Vein endothelial cell (primary cell): ENCODE results near the gene AXIN1. TPM values are rescaled to one million over a fixed set of nuclear protein-coding genes. Genes with fewer than 3 reads are reported as not detected.

ENCODE experiments used
- total RNA-seq: library from RNA; depleted of rRNA; stranded (reverse); fragments of >200 nt; gene quantifications from 2 replicates; pipeline ENCODE4 v1.2.3, GENCODE V29; 2012

AXIN1 gene, protein sequence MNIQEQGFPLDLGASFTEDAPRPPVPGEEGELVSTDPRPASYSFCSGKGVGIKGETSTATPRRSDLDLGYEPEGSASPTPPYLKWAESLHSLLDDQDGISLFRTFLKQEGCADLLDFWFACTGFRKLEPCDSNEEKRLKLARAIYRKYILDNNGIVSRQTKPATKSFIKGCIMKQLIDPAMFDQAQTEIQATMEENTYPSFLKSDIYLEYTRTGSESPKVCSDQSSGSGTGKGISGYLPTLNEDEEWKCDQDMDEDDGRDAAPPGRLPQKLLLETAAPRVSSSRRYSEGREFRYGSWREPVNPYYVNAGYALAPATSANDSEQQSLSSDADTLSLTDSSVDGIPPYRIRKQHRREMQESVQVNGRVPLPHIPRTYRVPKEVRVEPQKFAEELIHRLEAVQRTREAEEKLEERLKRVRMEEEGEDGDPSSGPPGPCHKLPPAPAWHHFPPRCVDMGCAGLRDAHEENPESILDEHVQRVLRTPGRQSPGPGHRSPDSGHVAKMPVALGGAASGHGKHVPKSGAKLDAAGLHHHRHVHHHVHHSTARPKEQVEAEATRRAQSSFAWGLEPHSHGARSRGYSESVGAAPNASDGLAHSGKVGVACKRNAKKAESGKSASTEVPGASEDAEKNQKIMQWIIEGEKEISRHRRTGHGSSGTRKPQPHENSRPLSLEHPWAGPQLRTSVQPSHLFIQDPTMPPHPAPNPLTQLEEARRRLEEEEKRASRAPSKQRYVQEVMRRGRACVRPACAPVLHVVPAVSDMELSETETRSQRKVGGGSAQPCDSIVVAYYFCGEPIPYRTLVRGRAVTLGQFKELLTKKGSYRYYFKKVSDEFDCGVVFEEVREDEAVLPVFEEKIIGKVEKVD
- total RNA-seq: 23.2 and 25.1 TPM in 2 replicates

DNA sequence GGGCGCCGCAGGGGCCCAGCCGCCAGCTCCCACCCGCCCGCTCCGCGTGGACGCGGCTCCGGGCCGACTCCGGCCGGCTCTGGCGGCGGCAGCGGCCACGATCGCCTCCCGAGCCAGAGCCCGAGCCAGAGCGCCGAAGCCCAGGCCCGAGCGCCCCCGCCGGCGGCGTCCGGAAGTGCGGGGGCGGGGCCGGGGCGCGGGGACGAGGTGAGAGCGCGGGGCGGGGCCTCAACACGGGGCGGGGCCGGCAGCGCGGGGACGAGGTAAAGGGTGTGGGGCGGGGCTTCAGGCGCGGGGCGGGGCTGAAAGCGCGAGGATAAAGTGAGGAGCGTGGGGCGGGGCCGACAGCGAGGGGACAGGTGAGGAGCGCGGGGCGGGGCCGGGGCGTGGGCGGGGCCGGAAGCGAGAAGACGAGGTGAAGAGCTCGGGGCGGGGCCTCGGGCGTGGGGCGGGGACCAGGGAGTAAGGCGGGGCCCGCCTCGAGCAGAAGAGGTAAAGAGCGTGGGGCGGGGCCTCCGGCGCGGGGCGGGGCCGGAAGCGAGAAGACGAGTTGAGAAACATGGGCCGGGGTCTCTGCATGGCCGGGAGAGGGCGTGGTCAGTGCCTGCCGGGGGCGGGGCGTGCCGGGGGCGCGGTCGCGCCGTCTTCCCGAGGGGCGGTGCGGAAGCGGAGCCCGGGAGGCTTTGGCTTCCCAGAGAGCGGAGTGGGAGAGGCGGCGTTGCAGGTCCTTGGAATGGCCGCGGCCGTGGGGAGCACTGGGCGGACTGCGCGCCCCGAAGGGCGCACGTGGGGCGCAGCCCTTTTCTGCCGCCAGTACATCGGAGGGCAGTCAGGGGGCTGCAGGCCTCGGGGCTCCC is at the start of gene AXIN1:
AXIN1 (minus strand) TSS at position 177 of the 857 bp plus-strand sequence. CDS start 5,698 bp downstream, outside the sequence.

DNA sequence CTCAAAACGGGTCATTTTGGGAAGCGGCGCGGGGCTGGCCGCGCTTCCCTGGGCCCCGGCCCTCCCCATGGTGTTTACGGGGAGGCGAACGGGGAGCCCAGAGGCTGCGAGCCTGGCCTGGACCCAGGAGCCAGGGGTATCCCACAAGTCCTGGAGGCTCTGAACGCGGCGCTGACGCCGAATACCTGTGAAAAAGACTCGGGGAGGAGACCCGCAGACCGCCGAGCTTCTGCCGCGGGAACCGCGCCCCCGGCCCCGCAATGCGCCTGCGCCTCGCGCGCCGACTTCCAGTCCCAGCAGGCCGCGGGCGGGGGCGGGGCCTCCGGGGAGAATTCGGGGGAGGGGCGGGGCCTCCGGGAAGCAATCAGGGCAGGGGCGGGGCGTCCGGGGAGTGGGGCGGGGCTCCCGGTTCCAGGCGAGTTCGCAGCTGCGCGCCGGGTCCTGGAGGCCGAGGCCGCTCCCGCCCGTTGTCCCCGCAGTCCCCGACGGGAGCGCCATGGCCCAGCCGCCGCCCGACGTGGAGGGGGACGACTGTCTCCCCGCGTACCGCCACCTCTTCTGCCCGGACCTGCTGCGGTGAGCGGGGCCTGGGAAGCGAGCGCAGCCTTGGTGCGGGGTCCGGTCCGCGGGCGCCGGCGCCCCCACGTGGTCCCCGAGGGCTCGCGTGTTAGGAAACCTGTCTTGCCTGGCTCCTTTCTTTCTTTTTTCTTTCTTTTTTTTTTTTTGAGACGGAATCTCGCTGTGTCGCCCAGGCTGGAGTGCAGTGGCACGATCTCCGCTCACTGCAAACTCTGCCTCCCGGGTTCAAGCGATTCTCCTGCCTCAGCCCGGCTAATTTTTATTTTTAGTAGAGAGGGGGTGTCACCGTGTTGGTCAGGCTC is 49.2 kb upstream of the AXIN1 start, which contains the start of gene DECR2:
DECR2 (plus strand) TSS at position 418 of the 881 bp plus-strand sequence; CDS start at position 497, 79 bp downstream.

DNA sequence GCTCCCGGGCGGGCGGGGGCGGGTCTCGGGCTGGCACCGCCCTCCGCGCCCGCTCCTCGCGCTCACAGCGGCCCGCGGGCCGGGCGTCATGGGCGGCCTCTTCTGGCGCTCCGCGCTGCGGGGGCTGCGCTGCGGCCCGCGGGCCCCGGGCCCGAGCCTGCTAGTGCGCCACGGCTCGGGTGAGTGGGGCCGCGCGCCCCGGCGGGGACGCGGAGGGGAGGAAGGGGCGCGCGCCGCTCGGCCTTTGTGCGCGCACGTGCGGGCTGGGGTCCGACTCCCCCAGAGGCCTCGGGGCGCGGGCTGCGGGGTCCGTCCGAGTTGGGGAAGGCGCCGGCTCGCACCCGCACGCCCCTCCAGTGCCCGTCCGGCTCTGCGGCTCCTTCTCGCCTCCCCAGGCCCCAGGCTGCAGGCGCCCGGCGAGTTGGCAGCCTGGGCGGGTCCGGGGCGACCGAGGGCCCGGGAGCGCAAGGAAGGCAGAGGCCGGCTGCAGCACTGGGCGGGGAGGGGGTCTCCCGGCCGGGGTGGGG is 44.7 kb upstream of the AXIN1 start, which contains the start of gene NME4:
NME4 (plus strand) TSS at position 65 of the 527 bp plus-strand sequence; CDS start at position 89, 24 bp downstream.

DNA sequence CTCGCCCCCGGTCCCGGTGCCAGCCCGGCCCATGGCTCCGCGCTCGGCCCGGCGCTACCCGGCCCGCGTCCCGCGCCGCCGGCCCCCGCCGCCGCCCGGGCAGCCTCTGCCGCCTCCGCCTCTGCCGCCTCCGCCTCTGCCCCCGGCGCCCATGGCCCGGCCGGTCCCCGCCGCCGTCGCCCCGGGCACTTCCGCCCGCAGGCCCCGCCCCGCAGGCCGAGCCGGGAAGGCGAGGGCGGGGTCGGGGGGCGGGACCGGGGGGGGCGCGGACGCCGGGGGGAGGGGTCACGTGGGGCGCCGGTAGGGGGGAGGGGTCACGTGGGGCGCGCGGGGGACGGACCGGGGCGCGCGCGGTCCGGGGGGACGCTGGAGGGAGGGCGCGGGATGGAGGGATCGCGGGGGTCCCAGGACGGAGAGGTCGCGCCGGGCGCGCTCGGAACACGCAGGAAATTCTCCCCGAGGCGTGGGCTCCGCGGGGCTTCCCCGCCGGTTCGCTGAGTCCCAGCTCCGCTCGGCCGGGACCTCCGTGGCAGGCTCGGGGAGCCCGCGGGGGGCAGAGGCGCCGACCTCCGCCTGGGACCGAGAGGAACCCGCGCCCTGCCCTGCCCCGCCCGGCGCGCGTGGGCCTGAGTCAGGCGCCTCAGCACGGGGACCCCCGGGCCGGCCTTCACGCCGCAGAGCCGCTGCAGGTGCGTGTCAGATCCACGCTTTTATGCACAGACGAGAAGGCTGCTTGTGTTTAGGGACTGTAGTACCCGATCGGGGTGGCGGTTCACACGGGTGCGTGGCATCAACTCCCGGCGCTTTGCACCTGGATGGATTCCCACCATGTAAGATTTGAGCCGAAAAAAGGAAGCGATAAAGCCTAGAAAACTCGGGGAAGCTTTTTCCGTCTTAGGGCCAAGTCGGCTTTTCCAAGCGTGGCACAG is 29.5 kb upstream of the AXIN1 start, which contains the start of gene PGAP6:
PGAP6 (minus strand) TSS at position 190 of the 929 bp plus-strand sequence; CDS start at position 33, 157 bp downstream.

DNA sequence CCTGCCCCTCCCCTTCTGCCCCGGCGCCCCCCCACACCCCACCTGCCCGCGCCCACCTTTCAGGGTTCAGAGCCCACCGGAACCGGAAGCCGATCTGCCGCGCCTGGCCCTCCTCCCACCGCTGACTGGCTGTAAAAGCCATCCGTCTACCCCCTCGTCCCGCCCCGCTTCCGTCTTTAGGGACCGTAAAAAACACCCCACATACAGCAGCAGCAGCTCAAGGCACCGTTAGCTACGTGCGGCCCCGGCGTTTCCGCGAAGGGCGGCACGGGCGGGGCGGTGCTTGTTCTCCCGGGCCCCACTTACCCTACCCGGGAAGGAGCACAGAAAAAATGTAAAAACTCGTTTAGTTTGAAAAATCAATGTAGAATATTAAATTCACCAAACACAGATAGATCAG is 17.9 kb upstream of the AXIN1 start, which contains the start of gene MRPL28:
MRPL28 (minus strand) TSS at position 96 of the 400 bp plus-strand sequence. CDS start 320 bp downstream, outside the sequence.

DNA sequence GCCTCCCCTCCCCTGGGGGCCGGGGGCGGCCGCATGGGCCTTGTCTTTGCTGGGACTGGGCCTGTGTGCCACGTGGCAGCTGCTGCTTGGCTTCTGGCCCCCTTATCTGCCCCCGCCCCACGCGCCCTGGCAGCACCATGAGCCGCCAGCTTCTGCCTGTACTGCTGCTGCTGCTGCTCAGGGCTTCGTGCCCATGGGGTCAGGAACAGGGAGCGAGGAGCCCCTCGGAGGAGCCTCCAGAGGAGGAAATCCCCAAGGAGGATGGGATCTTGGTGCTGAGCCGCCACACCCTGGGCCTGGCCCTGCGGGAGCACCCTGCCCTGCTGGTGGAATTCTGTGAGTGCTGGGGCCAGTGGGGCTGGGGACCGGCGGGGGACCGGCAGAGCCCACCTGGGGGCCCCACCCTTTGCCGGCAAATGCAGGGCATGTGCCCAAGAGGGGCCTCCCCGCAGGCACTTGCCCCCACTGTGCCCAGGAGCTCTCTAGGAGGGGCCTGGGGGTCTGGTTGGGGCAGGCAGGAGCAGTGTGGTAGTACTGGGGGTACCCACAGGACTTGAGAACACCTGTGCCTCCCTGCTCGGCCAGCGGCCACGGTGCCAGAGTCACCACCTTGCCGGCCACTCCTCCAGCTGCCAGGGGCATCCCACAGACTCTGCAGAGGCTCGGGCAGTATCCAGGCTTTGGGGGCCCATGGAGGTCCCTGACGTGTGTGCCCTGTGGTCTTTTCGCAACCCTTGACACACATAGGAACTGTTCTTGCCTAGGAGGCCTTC is 69.3 kb downstream of the AXIN1 start, which contains the start of gene PDIA2:
PDIA2 (plus strand) TSS at position 132 of the 773 bp plus-strand sequence; CDS start at position 138, 6 bp downstream.

DNA sequence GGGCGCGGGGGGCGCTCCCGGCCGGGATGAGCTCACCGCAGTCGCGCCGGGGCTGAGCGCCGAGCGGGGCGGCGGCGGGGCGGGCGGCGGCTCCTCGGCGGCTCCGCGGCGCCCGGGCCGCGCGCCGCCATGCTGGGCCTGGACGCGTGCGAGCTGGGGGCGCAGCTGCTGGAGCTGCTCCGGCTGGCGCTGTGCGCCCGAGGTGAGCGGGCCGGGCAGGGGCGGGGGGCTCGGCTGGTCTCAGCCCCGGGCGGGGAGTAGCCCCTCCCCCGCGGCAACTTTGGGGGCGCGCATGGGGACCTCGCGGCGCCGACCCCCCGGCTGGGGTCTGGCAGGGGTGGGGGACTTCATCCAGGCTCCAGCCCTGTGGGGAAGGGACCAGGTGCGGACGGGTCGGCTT is 72.0 kb downstream of the AXIN1 start, which contains the start of gene ARHGDIG:
ARHGDIG (plus strand) TSS at position 40 of the 400 bp plus-strand sequence; CDS start at position 130, 90 bp downstream.

DNA sequence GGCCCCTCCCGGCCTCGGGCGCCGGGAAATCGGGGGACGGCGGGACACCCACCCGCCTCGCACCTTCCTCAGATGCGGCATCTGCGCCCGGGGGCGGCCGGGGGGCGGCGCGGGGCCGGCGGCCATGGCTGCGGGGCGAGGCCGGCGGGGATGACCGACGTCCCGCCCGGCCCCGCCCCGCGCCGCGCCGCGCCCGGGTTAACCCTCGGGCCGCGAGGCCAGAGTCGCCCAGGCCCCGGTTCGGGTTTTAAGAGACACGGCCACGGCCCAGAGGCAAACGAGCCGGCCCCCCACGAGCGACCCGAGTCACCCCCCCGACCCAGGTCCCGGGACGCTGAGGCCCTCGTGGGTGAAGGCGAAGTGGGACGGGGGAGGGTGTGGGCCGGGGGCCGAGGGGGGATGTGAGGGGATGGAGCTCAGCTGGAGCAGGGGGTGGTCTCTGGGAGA is 76.7 kb downstream of the AXIN1 start, which contains the start of gene RGS11:
RGS11 (minus strand) TSS at position 159 of the 447 bp plus-strand sequence; CDS start at position 126, 33 bp downstream.

Other genes starting within 250 kb of the AXIN1 start
- 13.5 and 14.7 TPM in 2 replicates for gene NPRL3, start 214.1 kb downstream of the AXIN1 start, total RNA-seq
- gene HBZ, start 200.1 kb downstream of the AXIN1 start, total RNA-seq: not detected in 2 replicates
- gene HBM, start 186.7 kb downstream of the AXIN1 start, total RNA-seq: not detected in 2 replicates
- not detected in 2 replicates for gene HBA2, start 179.8 kb downstream of the AXIN1 start, total RNA-seq
- not detected in 2 replicates for gene HBA1, start 176.0 kb downstream of the AXIN1 start, total RNA-seq
- 1.1 and 1.3 TPM in 2 replicates for gene HBQ1, start 172.3 kb downstream of the AXIN1 start, total RNA-seq
- gene LUC7L, start 123.3 kb downstream of the AXIN1 start, total RNA-seq: 42.5 and 45.9 TPM in 2 replicates
- 83.6 and 104 TPM in 2 replicates for gene FAM234A, start 117.9 kb downstream of the AXIN1 start, total RNA-seq
- 1.7 and 2.9 TPM in 2 replicates for gene RGS11, start 76.8 kb downstream of the AXIN1 start, total RNA-seq
- 0.57 and 2.3 TPM in 2 replicates for gene ARHGDIG, start 72.1 kb downstream of the AXIN1 start, total RNA-seq
- gene PDIA2, start 69.6 kb downstream of the AXIN1 start, total RNA-seq: 0.65 TPM in 1 of 2 replicates, not detected in the other
- 91.2 and 127 TPM in 2 replicates for gene MRPL28, start 17.8 kb upstream of the AXIN1 start, total RNA-seq
- gene PGAP6, start 29.3 kb upstream of the AXIN1 start, total RNA-seq: 84.4 and 129 TPM in 2 replicates
- 99.6 and 146 TPM in 2 replicates for gene NME4, start 44.5 kb upstream of the AXIN1 start, total RNA-seq
- 19.0 and 21.2 TPM in 2 replicates for gene DECR2, start 49.2 kb upstream of the AXIN1 start, total RNA-seq
- gene RAB11FIP3, start 72.9 kb upstream of the AXIN1 start, total RNA-seq: 27.4 and 37.9 TPM in 2 replicates
- 56.2 and 61.2 TPM in 2 replicates for gene CAPN15, start 175.0 kb upstream of the AXIN1 start, total RNA-seq
- not detected in 2 replicates for gene PRR35, start 207.7 kb upstream of the AXIN1 start, total RNA-seq
- 2.4 and 2.9 TPM in 2 replicates for gene NHLRC4, start 214.3 kb upstream of the AXIN1 start, total RNA-seq
- 28.4 and 45.1 TPM in 2 replicates for gene PIGQ, start 217.2 kb upstream of the AXIN1 start, total RNA-seq
- 15.0 and 17.0 TPM in 2 replicates for gene RAB40C, start 237.3 kb upstream of the AXIN1 start, total RNA-seq